Fibroblast of the conjunctiva (primary cell): ENCODE data around the gene METTL18.
A peak's percentile ranks its signal among the peaks of the same experiment; 100 is the strongest.

Experiments
- DNase-seq: peaks from one replicate; pipeline ENCODE4 v3.0.0-alpha.2; 2010; ENCODE audit warnings: low read depth

Gene METTL18

DNA sequence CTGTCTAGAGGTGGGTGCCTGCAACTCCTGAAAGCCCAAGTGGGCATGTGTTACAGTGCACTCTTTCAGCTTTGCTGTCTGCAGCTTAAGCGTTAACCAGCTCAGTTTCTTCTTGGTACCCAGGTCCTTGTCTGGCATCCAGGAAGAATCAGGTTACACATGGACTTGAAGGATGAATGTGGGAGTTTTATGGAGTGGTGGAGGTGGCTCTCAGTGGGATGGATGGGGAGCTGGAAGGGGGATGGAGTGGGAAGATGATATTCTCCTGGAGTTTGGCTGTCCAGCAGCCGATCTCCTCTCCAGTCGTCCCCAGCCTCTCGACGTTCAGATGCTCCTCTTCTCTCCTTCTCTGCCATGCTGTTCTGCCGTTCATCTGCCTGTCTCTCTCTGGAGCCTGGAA is 9.4 kb downstream of the METTL18 start:
- no peak for DNase-seq

DNA sequence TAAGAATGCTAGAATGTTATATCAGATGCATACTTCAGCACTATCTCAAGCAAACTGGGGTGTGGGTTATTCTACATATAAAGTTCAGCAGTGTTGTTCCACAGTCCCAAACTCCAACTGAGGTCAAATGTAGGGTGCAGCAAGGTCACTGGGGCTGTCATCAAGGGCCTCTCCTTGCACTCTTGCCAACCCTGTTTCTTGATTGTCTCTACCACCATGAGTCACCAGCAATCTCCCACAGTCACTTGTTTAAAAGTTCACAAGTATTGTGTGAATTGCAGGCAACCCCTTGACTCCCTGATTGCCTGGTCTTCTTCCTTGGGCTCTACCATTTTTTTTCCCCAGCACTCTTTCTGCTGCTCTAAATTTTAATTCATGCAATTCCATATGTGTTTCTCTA is 10.6 kb downstream of the METTL18 start:
- DNase-seq = no peak

DNA sequence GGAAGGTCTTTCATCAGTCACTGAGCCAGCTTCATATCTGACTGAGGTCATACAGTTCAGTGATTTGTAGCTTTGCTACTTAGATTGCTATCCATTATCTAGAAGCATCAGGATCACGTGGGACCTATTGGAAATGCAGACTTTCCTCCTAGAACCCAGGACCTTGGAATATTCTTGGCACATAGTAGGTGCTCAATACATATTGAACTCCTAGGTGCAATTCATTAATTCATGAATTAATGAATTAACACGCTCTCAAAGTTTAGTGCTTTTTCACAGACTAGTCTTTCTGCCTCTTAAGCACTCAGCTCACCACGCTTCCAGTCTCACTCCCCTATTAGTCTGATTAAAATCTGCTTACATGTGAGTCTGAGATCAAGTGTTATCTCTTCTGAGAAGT is 12.1 kb downstream of the METTL18 start:
- DNase-seq = no peak

DNA sequence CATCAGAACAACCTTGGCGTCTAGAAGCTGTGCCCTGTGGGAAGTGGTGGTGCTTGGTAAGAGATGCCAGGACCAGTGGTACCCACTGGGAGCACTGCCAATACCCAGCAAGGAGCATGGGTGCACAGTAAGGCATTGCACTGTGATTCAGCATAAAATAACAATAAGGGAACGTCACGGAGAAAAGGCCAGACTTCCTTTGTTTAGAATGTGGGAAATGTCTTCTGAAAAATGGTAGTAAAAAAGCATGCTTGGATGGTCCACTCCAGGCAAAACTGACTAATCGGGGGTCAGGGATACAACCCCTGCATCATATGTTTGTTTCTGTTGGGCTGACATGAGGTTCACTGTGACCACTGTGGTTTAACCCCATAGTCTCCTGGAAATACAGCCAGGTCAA is 14.7 kb downstream of the METTL18 start:
- DNase-seq = no peak

DNA sequence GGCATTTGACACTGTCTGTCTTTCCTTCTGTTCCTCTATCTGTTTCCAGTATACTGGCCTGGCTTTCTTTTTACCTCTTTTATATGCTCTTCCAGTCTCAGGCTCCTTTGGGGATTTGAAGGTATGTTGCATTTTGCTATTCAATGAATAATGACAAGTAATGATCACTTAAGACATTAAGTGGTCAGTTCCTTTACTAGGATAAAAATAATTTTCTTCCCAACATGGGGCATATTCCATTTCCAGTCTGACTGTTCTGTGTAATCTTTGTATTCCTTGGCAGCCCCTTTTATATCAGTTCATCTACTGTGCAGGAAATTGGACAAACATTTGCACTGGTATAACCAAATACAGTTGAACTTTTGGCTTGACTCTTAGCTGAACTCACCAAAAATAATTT is 15.6 kb downstream of the METTL18 start:
- no peak for DNase-seq

DNA sequence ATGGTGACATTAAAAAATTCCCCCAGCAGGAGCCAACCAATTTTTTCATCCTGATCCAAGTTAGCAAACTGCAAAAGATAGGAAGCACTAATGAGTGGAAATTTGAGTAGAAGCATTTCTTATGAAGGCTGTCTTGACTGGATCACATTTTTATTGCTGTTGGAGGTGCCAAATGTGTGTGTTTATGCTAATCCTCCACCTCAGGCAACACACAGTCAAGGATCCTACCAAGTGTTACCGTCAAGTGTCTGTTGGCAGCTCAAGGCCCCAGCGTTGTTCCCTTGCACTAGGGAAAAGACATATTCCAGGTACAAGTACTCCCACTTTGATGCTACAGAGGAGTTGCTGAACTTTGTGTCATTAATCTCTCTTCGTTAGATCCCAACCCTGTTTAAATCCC is 18.3 kb downstream of the METTL18 start:
- DNase-seq = no peak

DNA sequence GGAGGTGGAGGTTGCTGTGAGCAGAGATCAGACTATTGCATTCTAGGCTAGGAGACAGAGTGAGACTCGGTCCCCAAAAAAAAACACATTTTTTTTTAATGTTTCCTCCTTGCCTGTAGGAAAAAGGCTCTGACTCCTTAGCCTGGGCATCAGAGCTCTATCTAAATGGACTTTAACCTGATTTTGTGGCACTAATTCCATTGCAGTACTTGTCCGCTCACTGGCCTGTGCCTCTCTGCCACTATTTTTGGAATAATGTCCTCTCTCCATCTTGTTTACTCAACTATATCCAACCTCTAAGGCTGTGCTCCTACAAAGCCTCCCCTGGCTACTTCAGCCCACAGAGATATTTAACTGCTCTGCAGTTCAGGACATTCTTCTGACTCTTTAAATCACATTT is 26.5 kb downstream of the METTL18 start:
- no peak for DNase-seq

DNA sequence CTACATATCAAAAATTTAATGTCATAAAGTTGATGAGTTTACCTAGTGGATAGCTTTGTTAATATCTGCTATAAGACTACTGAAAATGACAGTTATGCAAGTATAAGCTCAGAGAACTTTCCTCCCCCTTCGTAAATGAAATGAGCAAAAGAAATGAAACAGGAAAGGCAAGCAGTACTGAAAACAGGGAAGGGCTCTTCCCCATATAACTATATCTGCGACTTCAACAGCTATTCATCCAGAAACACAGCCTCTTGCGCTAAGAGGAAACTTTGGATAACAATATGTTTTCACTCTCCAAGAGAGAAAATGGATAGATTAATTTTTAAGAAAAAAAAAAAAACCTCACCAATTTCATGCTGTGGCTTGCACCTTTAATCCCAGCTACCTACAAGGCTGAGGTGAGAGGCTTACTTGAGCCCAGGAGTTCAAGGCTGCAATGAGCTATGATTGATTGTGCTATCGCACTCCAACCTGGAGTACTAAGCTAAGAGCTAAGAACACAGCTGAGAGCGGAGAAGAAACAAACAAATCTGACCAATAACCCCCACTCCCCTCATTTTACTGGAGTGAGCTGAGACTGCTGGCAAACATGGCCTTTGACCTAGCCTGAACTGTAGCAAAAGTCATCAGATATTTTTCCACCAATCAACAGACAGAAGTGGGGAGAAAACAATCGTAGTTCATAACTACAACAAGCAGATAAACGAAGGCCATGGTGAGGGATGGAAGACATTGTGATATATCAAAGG is 29.0 kb downstream of the METTL18 start:
- DNase-seq = no peak

DNA sequence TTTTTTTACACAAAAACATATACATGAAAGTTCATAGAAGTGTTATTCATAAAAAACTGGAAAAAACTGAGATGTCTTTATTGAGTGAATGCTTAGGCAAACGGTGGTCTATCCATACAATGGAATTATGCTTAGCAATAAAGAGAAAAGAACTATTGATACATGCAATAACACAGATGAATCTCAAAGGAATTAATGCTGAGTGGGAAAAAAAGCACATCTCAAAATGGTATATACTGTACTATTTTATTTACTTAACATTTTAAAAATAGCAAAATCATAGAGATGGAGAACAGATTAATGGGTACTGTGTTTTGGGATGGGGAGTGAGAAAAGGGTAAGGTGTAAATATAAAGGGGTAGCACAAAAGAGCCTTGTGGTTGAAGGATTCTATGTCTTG is 29.8 kb downstream of the METTL18 start:
- DNase-seq = no peak

DNA sequence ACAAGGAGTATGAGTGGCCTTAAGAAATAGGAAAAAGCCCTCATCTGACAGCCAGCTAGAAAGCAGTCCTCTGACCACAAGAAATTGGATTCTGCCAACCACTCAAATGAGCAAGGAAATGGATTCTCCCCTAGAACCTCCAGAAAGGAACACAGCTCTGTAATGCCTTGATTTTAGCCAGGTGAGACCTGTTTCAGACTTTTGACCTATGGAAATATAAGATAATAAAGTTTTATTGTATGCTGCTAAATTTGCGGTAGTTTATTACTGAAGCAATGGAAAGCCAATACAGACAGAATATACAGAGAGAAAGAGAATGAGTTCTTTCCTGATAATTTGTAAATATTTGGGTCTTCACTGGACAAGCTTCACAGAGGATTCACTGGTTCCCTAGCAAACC is 32.0 kb downstream of the METTL18 start:
- DNase-seq = no peak

DNA sequence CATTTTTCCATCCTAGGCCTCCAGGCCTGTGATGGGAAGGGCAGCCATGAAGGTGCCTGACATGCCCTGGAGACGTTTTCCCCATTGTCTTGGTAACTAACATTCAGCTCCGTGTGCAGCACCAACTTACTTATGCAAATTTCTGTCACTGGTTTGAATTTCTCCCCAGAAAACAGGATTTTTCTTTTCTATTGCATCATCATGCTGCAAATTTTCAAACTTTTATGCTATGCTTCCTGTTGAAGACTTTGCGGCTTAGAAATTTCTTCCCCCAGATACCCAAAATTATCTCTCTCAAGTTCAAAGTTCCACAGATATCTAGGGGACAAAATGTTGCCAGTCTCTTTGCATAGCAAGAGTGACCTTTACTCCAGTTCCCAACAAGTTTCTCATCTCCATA is 35.7 kb downstream of the METTL18 start:
- no peak for DNase-seq

DNA sequence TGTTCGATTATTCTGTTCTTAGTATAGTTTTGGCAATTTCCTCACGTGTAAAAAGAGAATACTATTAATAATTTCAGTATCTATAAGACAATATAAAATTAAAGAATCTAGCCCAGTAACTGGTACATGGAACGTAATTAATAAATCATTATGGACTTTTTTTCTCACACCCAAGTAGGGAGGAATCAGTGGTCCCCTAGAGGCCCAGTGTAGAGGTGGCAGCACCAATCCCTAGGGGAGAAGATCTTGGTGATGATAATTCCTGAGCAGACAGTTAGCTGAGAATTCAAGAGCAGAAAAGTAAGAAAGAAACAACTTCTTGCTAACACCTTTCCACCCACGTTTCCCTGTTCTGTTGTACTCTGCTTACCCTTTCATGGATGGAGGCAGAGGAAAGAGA is 41.2 kb downstream of the METTL18 start:
- DNase-seq = no peak

DNA sequence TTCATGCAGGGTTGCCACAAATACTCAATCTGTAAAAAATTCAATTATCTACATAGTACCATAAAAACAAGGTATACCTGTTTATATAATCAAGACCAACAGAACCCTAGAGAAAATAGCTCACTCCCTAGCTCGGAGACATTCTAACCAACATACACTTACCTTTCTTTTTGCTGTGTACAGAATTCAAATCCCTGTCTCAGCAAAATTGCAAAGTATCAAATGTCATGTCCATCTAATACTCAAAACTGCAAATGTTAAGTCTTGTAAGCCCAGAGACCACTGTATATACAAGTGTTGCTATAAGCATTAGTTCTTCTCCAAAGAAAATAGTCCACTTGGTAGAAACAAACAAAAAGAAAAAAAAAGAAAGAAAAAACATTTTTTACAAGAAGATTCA is 44.7 kb downstream of the METTL18 start:
- DNase-seq = no peak

DNA sequence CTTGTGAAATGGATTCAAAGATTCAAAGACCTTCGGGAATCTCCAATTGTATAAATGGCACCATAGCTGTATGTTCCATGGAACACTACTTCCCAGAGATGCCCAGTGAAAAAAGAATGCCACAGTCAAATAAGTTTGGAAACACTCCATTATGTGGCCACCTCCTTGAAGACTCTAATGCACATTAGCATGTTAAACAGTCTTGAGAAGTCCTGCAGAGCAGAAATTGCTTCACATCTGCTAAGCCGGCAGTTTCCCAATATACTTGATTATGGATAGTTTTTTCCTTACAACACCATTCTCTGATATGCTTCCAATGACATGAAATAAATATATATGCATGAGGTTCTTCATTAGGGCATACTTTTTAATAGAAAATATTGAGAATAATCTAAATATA is 48.2 kb downstream of the METTL18 start:
- no peak for DNase-seq

DNA sequence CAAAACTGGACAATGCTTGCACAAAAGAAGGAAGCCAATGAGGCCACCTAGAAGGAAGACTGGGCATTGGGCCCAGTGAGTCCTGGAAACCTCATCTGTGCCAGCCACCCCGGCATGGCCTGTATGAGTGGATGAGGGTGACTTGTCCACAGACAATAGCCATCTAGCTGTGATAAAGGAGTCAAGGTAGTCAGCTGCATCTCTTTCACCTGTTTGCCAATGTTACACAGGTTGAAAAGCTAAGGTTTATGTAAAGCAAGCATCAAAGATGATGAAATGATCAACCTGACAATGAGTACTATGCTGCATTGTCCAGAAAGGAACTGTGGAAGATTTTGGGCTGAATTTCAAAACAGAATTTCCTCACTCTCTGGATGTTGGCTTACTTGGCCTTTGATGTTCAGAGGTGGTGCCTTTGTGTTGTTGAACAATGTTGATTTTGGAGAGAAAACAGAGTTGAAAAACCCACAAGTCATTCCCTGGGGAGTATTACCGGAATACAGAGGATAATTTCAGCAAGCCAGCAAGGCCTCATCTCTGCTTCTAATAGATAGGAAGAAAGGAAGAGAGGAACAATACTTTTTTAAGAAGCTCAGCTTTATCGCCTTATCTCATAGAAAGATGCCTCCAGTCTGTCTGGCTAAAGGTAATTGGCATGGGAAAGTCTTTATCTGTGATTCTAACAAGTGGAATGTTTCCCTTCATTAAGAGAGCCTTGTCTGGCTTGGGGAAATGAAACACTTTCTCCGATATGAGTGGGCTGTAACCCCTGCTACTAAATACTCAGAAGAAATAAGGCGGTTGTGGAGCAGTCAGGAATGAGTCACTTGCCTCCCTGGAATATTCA is 49.5 kb downstream of the METTL18 start:
- peak; percentile 9 for DNase-seq
